Lung (tissue), 13 donors: Measurements from ENCODE around the gene SPDL1. TPM values are rescaled to one million over a fixed set of nuclear protein-coding genes. Genes with fewer than 3 reads are reported as not detected.

ENCODE experiments used
- ATAC-seq: fragments of 200-7000 bp; cut with Tn5 transposase; one replicate; pipeline ENCODE4 v1.9.1; 2020; ENCODE audit warnings: moderate number of reproducible peaks; ENCODE audit not compliant: insufficient read depth, low FRiP score
- DNase-seq, 3 donors: peaks; one replicate each; pipeline ENCODE4 v3.0.0-alpha.2; 2013 to 2017
- H3K27ac ChIP-seq, 2 donors: one replicate each; pipeline ENCODE4 v1.5.1; 2013; ENCODE audit warnings: mild to moderate bottlenecking in 2 of 2, moderate library complexity in 2 of 2, control low read depth in 1 of 2, inconsistent platforms in 1 of 2, low read depth in 1 of 2, low read length in 1 of 2
- H3K27me3 ChIP-seq, 3 donors: one replicate each; pipeline ENCODE4 v1.5.1; 2013; ENCODE audit warnings: low read length in 2 of 3; ENCODE audit not compliant: control insufficient read depth in 3 of 3, insufficient read depth in 3 of 3
- H3K36me3 ChIP-seq, 4 donors: one replicate each; pipeline ENCODE4 v1.5.1; 2013; ENCODE audit warnings: low read length in 4 of 4, mild to moderate bottlenecking in 1 of 4, moderate library complexity in 1 of 4; ENCODE audit not compliant: control insufficient read depth in 4 of 4, insufficient read depth in 4 of 4
- H3K4me1 ChIP-seq, 5 donors: one replicate each; pipeline ENCODE4 v1.5.1; 2013; ENCODE audit warnings: low read length in 5 of 5, mild to moderate bottlenecking in 2 of 5, moderate library complexity in 1 of 5; ENCODE audit not compliant: control insufficient read depth in 5 of 5, insufficient read depth in 5 of 5
- H3K4me3 ChIP-seq: one replicate; pipeline ENCODE4 v1.5.1; 2013; ENCODE audit warnings: mild to moderate bottlenecking, control low read depth, moderate library complexity
- H3K9ac ChIP-seq, 2 donors: one replicate each; pipeline ENCODE4 v1.5.1; 2013; ENCODE audit warnings: low read length in 2 of 2, control low read depth in 1 of 2; ENCODE audit not compliant: insufficient read depth in 1 of 2
- H3K9me3 ChIP-seq, 4 donors: one replicate each; pipeline ENCODE4 v1.5.1; 2013; ENCODE audit warnings: low read length in 3 of 4, mild to moderate bottlenecking in 1 of 4, moderate library complexity in 1 of 4; ENCODE audit not compliant: control insufficient read depth in 4 of 4, insufficient read depth in 3 of 4
- WGBS, 2 donors: extraction: QIAGEN DNeasy Blood & Tissue Kit; methylation state at CpG; one replicate each; pipeline ENCODE4 v1.1.7; 2013; 5-methylcytosine and 5-hydroxymethylcytosine counted together
- polyA plus RNA-seq, 2 donors: library from polyadenylated mRNA; stranded (reverse); fragments of 200-250 nt; gene quantifications; one replicate each; pipeline ENCODE4 v1.2.1, GENCODE V29; 2013
- small RNA-seq: library from RNA; depleted of rRNA; stranded (forward); fragments of <200 nt; gene quantifications from one replicate; pipeline ENCODE3, GENCODE V24; 2014; ENCODE audit warnings: low replicate concordance
- total RNA-seq, 2 donors: library from RNA; depleted of rRNA in 1 of 2; stranded (reverse); fragments of >200 nt in 1 of 2; gene quantifications; one replicate each; pipeline ENCODE4 v1.2.1, GENCODE V29; 2014 to 2021
- TF ChIP-seq, protein P1 (sequence below): IDR thresholded peaks from 2 replicates; pipeline ENCODE4 v1.5.1; 2012; ENCODE audit warnings: mild to moderate bottlenecking; ENCODE audit errors: control extremely low read depth, extremely low read depth
- donor health status: control.
- donor health status: control.
- donor health status: Bipolar disorder and iron deficiency.
- donor health status: healthy.
- donor health status: DM: yes; HTN: yes; CAD: no.

The SPDL1 gene
- total and polyA plus RNA-seq, 4 donors, result 4.3 to 13.4 (median 8.6) TPM

DNA sequence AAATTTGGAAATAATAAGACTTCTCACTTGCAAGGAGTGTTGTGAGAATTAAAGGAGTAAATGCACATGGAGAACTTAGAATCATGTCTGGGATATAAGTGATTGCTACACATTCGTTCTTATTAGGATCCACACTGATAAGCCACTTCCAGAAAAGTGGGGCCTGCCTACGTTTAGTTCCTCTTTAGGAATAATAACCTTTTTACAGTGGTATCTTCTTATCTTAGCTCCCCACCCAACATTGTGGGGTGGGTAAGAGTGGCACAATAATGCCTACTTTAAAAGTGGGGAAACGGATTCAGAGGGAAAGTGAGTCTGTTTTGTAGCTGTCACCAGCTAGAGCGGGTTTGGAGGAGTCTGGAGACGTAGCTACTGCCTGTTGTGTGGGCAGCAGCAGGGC, 69.5 kb downstream of the SPDL1 start:
- H3K9ac ChIP-seq, result no peak overlapping the region
- no peaks in the 10 kb centered on the region for H3K9me3 ChIP-seq
- WGBS, 2 donors, result 58 to 72% methylated on average over 5 of the region's 5 CpGs
- TF ChIP-seq, protein P1, sequence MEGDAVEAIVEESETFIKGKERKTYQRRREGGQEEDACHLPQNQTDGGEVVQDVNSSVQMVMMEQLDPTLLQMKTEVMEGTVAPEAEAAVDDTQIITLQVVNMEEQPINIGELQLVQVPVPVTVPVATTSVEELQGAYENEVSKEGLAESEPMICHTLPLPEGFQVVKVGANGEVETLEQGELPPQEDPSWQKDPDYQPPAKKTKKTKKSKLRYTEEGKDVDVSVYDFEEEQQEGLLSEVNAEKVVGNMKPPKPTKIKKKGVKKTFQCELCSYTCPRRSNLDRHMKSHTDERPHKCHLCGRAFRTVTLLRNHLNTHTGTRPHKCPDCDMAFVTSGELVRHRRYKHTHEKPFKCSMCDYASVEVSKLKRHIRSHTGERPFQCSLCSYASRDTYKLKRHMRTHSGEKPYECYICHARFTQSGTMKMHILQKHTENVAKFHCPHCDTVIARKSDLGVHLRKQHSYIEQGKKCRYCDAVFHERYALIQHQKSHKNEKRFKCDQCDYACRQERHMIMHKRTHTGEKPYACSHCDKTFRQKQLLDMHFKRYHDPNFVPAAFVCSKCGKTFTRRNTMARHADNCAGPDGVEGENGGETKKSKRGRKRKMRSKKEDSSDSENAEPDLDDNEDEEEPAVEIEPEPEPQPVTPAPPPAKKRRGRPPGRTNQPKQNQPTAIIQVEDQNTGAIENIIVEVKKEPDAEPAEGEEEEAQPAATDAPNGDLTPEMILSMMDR, result no peak
- H3K36me3 ChIP-seq, result no peaks in the 10 kb centered on the region
- ATAC-seq (no peak), DNase-seq (no peak)
- peaks cover 0 to 34% (median 7%) of the 10 kb centered on the region in 5 donors for H3K4me1 ChIP-seq
- no peak overlapping the region for H3K4me3 ChIP-seq
- H3K27me3 ChIP-seq, result no peaks in the 10 kb centered on the region
- no peak overlapping the region for H3K27ac ChIP-seq

Small RNAs within 50 kb of the gene (small RNA-seq; reads per million reads assigned to genes)
- gene RNU6-477P, result not detected

Other genes with a start within 250 kb of the SPDL1 start
- 10 to 100 TPM; 47.8 to 66.6 TPM for gene DOCK2, start 53.5 kb downstream of the SPDL1 start, total RNA-seq
- 10 to 100 TPM in 1 of 2 donors, 1 to 10 TPM in 1; 9.6 to 38.9 TPM for gene DOCK2, start 53.5 kb downstream of the SPDL1 start, polyA plus RNA-seq